K562 (cell line): ENCODE measurements around the gene CYSTM1. TPM values are rescaled to one million over a fixed set of nuclear protein-coding genes. Genes with fewer than 3 reads are reported as not detected.
A peak's percentile ranks its signal among the peaks of the same experiment; 100 is the strongest.

ENCODE experiments used
- ATF1 ChIP-seq, 2 experiments: fragments of 450-650 bp in 1 of 2; IDR thresholded peaks; 2 replicates each; pipeline ENCODE4 v1.6.1; 2016; ENCODE audit warnings: missing compliant biosample characterization in 1 of 2, missing genetic modification characterization in 1 of 2
- ATF2 ChIP-seq: sonication (generic); formaldehyde crosslinking; IDR thresholded peaks from 2 replicates; pipeline ENCODE4 v1.8.1; 2022; ENCODE audit warnings: missing genetic modification reagents
- ATF7 ChIP-seq: fragments of 450-650 bp; IDR thresholded peaks from 2 replicates; pipeline ENCODE4 v1.7.1; 2014; ENCODE audit warnings: mild to moderate bottlenecking, moderate library complexity
- BACH1 ChIP-seq: fragments of 200-800 bp; sonication (Bioruptor generic); IDR thresholded peaks from 2 replicates; pipeline ENCODE4 v1.6.1; 2016; ENCODE audit warnings: missing genetic modification characterization, missing compliant biosample characterization
- E2F8 ChIP-seq: fragments of 450-650 bp; IDR thresholded peaks from 2 replicates; pipeline ENCODE4 v1.7.1; 2018; ENCODE audit warnings: mild to moderate bottlenecking, low read depth; ENCODE audit not compliant: partially characterized antibody
- E4F1 ChIP-seq: fragments of 250-450 bp; sonication (Bioruptor Pico); IDR thresholded peaks from 2 replicates; pipeline ENCODE4 v1.5.0; 2021; ENCODE audit warnings: mild to moderate bottlenecking, borderline replicate concordance
- ESRRA ChIP-seq: fragments of 450-650 bp; IDR thresholded peaks from 2 replicates; pipeline ENCODE4 v1.6.1; 2014; ENCODE audit warnings: low read depth, mild to moderate bottlenecking, moderate library complexity, borderline replicate concordance
- ILK ChIP-seq: fragments of 450-650 bp; IDR thresholded peaks from 2 replicates; pipeline ENCODE4 v1.6.1; 2016; ENCODE audit warnings: missing genetic modification characterization, low read depth, mild to moderate bottlenecking, missing compliant biosample characterization, moderate library complexity, borderline replicate concordance
- MEF2D ChIP-seq: conservative IDR thresholded peaks from 2 replicates; pipeline ENCODE4 v1.6.1; 2016; ENCODE audit warnings: low read depth, missing genetic modification characterization, missing compliant biosample characterization
- RBM15 ChIP-seq: fragments of 200-400 bp; formaldehyde crosslinking; IDR thresholded peaks from 2 replicates; pipeline ENCODE4 v1.6.1; 2018; ENCODE audit warnings: mild to moderate bottlenecking, low read length, moderate library complexity; ENCODE audit not compliant: insufficient read depth
- SMAD1 ChIP-seq: fragments of 150-350 bp; IDR thresholded peaks from 2 replicates; pipeline ENCODE4 v1.6.1; 2014; ENCODE audit warnings: low read length, low read depth; ENCODE audit not compliant: partially characterized antibody
- TARDBP ChIP-seq: fragments of 450-650 bp; IDR thresholded peaks from 2 replicates; pipeline ENCODE4 v1.6.1; 2016
- TEAD1 ChIP-seq, 2 experiments: fragments of 450-650 bp in 1 of 2; sonication (generic) in 1 of 2; formaldehyde crosslinking; IDR thresholded peaks; 2 replicates each; pipeline versions ENCODE4 v1.4.0 to v1.8.0; 2020 to 2022; ENCODE audit warnings: mild to moderate bottlenecking in 2 of 2, missing genetic modification reagents in 1 of 2
- TFAP4 ChIP-seq: sonication (generic); formaldehyde crosslinking; IDR thresholded peaks from 2 replicates; pipeline ENCODE4 v1.8.0; 2022; ENCODE audit warnings: missing genetic modification reagents, mild to moderate bottlenecking, moderate library complexity, borderline replicate concordance
- ZNF165 ChIP-seq: fragments of 250-450 bp; sonication (Bioruptor Pico); IDR thresholded peaks from 2 replicates; pipeline ENCODE4 v1.4.0; 2020; ENCODE audit warnings: borderline replicate concordance
- ZNF354B ChIP-seq: fragments of 250-450 bp; sonication (Bioruptor Pico); IDR thresholded peaks from 2 replicates; pipeline ENCODE4 v1.4.0; 2020
- ZNF512 ChIP-seq: IDR thresholded peaks from 2 replicates; pipeline ENCODE4 v1.6.1; 2016; ENCODE audit warnings: missing genetic modification characterization, missing compliant biosample characterization
- polyA plus RNA-seq, 8 experiments: library from polyadenylated mRNA; depleted of rRNA in 4 of 8; stranded (reverse) in 5 of 8; unstranded in 3 of 8; fragments of >200 nt; fragmentation: Nextera tagmentation in 2 of 8; fragmentation: Illumina TruSeq in 1 of 8; extraction: Ambion mirVana in 2 of 8; extraction: Trizol in 1 of 8; gene quantifications; 2 replicates each; pipeline versions ENCODE4 v1.2.1 to v1.2.3, GENCODE V29; 2011 to 2014; ENCODE audit warnings: inconsistent platforms in 1 of 8, missing spikeins in 1 of 8
- total RNA-seq, 7 experiments: library from RNA; depleted of rRNA in 6 of 7; stranded (reverse); fragments of >200 nt in 6 of 7; fragmentation: Illumina TruSeq in 2 of 7; extraction: Trizol in 2 of 7; gene quantifications; 2 replicates each; pipeline versions ENCODE4 v1.2.1 to v1.2.3, GENCODE V29; 2011 to 2021; ENCODE audit warnings: low replicate concordance in 1 of 7

The CYSTM1 gene
- total and polyA plus RNA-seq, 9 of the 15 experiments (the other 6 are each of a cell fraction or from before 2014, with no cell fraction given) = 76.1 to 422 (median 108) TPM

- TF ChIP-seq E4F1 (no peak), MEF2D (tag) (0 out of 2 replicates have a peak, but pooled peaks have one; percentile 52), ZNF165 (CRISPR knock-in tag) (no peak), TEAD1 (CRISPR knock-in tag; IDR thresholded peaks at IDR 0.05) (no peak), ATF7 (peak; percentile 68), E2F8 (no peak), ZNF354B (CRISPR knock-in tag) (no peak), SMAD1 (no peak), BACH1 (no peak), ILK (tag) (no peak), ESRRA (no peak), TARDBP (0 out of 2 replicates have a peak, but pooled peaks have one; percentile 41), ATF2 (no peak), ATF1 (CRISPR knock-in tag; IDR thresholded peaks at IDR 0.05) (no peak), ATF1 (tag; IDR thresholded peaks at IDR 0.05) (peak; percentile 76), ZNF512 (tag) (no peak), RBM15 (no peak), TFAP4 (CRISPR knock-in tag) (peak; percentile 32; the same call in 1 of the 2 replicates)
Measured at GRCh38 chr5:140261403-140262171, 86.6 kb downstream of the CYSTM1 start (continued).
